HG03460 (cell line): Measurements from ENCODE around the gene SLC2A4RG.
"Not testable (repeated sequence)": the region's sequence is repeated elsewhere in the genome, so short reads cannot be mapped to it uniquely, and the experiment has no call there.

Experiments
- ATAC-seq: cut with Tn5 transposase; IDR thresholded peaks from one replicate; pipeline ENCODE4 v1.9.1; 2021; ENCODE audit not compliant: unreplicated experiment

The SLC2A4RG gene

GRCh38 chr20:63775096-63775978 lies 35.8 kb downstream of the SLC2A4RG start:
- no peak for ATAC-seq

GRCh38 chr20:63776875-63777274 lies 37.3 kb downstream of the SLC2A4RG start:
- not testable (repeated sequence) for ATAC-seq

GRCh38 chr20:63777614-63778013 lies 38.0 kb downstream of the SLC2A4RG start:
- ATAC-seq, result no peak

GRCh38 chr20:63778034-63778752 lies 38.6 kb downstream of the SLC2A4RG start:
- ATAC-seq, result no peak

- no peak for ATAC-seq
Measured at GRCh38 chr20:63778857-63779256, 39.3 kb downstream of the SLC2A4RG start.

GRCh38 chr20:63781181-63781580 lies 41.6 kb downstream of the SLC2A4RG start:
- ATAC-seq, result no peak

GRCh38 chr20:63782051-63782471 lies 42.5 kb downstream of the SLC2A4RG start:
- no peak for ATAC-seq

GRCh38 chr20:63782521-63782971 lies 43.0 kb downstream of the SLC2A4RG start:
- ATAC-seq, result no peak

- ATAC-seq, result no peak
Measured at GRCh38 chr20:63783970-63784369, 44.4 kb downstream of the SLC2A4RG start.

- ATAC-seq, result no peak
Measured at GRCh38 chr20:63785691-63786131, 46.1 kb downstream of the SLC2A4RG start.

GRCh38 chr20:63787302-63787701 lies 47.7 kb downstream of the SLC2A4RG start:
- no peak for ATAC-seq

- ATAC-seq, result no peak
Measured at GRCh38 chr20:63787749-63788148, 48.2 kb downstream of the SLC2A4RG start.

- no peak for ATAC-seq
Measured at GRCh38 chr20:63789836-63790571, 50.4 kb downstream of the SLC2A4RG start.

- ATAC-seq, result no peak
Measured at GRCh38 chr20:63790572-63791168, 51.1 kb downstream of the SLC2A4RG start.

GRCh38 chr20:63791497-63792156 lies 52.1 kb downstream of the SLC2A4RG start:
- ATAC-seq, result no peak

- ATAC-seq, result no peak
Measured at GRCh38 chr20:63792866-63793265, 53.3 kb downstream of the SLC2A4RG start.
